Stimulated activated CD8-positive, alpha-beta memory T cell treated with anti-CD3 and anti-CD28 coated beads, Interleukin-7, amount 100 ng/mL, for 1 hour (primary cell): ENCODE results near the gene RCAN3.
"Not testable (repeated sequence)": the region's sequence is repeated elsewhere in the genome, so short reads cannot be mapped to it uniquely, and the experiment has no call there.

ENCODE experiments used
- DNase-seq, 2 donors: peaks; one replicate each; pipeline ENCODE4 v3.0.0-alpha.2; 2020; ENCODE audit warnings: low read depth in 2 of 2

Gene RCAN3

GRCh38 chr1:24502709-24503058 is at the start of gene RCAN3:
RCAN3 (plus strand) TSS chr1:24502836; CDS start chr1:24514373, 11,537 bp downstream.
- peak; percentile 61 to 72 for DNase-seq

GRCh38 chr1:24452922-24453485 is 49.6 kb upstream of the RCAN3 start:
- DNase-seq = no peak

GRCh38 chr1:24454673-24455072 is 48.0 kb upstream of the RCAN3 start:
- no peak for DNase-seq

- DNase-seq = no peak
Observed at GRCh38 chr1:24455272-24455671, 47.4 kb upstream of the RCAN3 start.

- no peak for DNase-seq
Observed at GRCh38 chr1:24457866-24458265, 44.8 kb upstream of the RCAN3 start.

GRCh38 chr1:24459551-24460266 is 42.9 kb upstream of the RCAN3 start:
- no peak for DNase-seq

- DNase-seq = not testable (repeated sequence)
Observed at GRCh38 chr1:24462128-24462527, 40.5 kb upstream of the RCAN3 start.

- no peak for DNase-seq
Observed at GRCh38 chr1:24463776-24464735, 38.6 kb upstream of the RCAN3 start.

- no peak for DNase-seq
Observed at GRCh38 chr1:24465099-24465498, 37.5 kb upstream of the RCAN3 start.

GRCh38 chr1:24465638-24466037 is 37.0 kb upstream of the RCAN3 start:
- DNase-seq = no peak

GRCh38 chr1:24468685-24469316 is 33.8 kb upstream of the RCAN3 start:
- no peak for DNase-seq

GRCh38 chr1:24470592-24470991 is 32.0 kb upstream of the RCAN3 start:
- no peak for DNase-seq

GRCh38 chr1:24472527-24473251 is 29.9 kb upstream of the RCAN3 start:
- DNase-seq = no peak

GRCh38 chr1:24474193-24474592 is 28.4 kb upstream of the RCAN3 start:
- no peak for DNase-seq

GRCh38 chr1:24475700-24476099 is 26.9 kb upstream of the RCAN3 start:
- DNase-seq = no peak

- DNase-seq = no peak
Observed at GRCh38 chr1:24476571-24476970, 26.1 kb upstream of the RCAN3 start.

GRCh38 chr1:24477309-24477708 is 25.3 kb upstream of the RCAN3 start:
- no peak for DNase-seq

GRCh38 chr1:24481101-24481500 is 21.5 kb upstream of the RCAN3 start:
- no peak for DNase-seq

GRCh38 chr1:24481843-24482610 is 20.6 kb upstream of the RCAN3 start:
- no peak for DNase-seq

- no peak for DNase-seq
Observed at GRCh38 chr1:24483441-24483840, 19.2 kb upstream of the RCAN3 start.

GRCh38 chr1:24484199-24484598 is 18.4 kb upstream of the RCAN3 start:
- DNase-seq = no peak
